MM.1S (cell line): ENCODE data around the gene COMMD4.
"Not testable (repeated sequence)": the region's sequence is repeated elsewhere in the genome, so short reads cannot be mapped to it uniquely, and the experiment has no call there.

Source experiments
- CTCF ChIP-seq: fragments of 300-600 bp; sonication (generic); IDR thresholded peaks from 2 replicates; pipeline ENCODE4 v1.5.1; 2016; ENCODE audit warnings: antibody characterized with exemption, low read length, mixed read lengths
- EZH2 ChIP-seq: fragments of 300-600 bp; sonication (generic); optimal IDR thresholded peaks from 2 replicates; pipeline ENCODE3; 2017; ENCODE audit warnings: low read depth, mild to moderate bottlenecking, antibody characterized with exemption, low read length, mixed read lengths

GRCh38 chr15:75333654-75334419, 2.0 kb upstream of the COMMD4 start:
- not testable (repeated sequence) for TF ChIP-seq CTCF, EZH2
